GM23338 (cell line): ENCODE measurements around the gene KCNK3.

ENCODE experiments used
- CTCF ChIP-seq, 2 experiments: fragments of 200-600 bp in 1 of 2; sonication (generic) in 1 of 2; conservative IDR thresholded peaks; 2 replicates each; pipeline versions ENCODE4 v1.5.1 to v1.6.1; 2016 to 2017; ENCODE audit warnings: antibody characterized with exemption in 2 of 2, low read depth in 2 of 2, mild to moderate bottlenecking in 2 of 2, moderate library complexity in 1 of 2
- EZH2 ChIP-seq: fragments of 200-600 bp; sonication (generic); IDR thresholded peaks from one replicate; pipeline ENCODE4 v1.8.0; 2017; ENCODE audit warnings: antibody characterized with exemption, mild to moderate bottlenecking, low read depth; ENCODE audit not compliant: unreplicated experiment
- POLR2AphosphoS5 ChIP-seq: IDR thresholded peaks from 2 replicates; pipeline ENCODE4 v1.6.1; 2016; ENCODE audit warnings: antibody characterized with exemption, low read depth
- ZNF114 ChIP-seq: fragments of 250-450 bp; sonication (Bioruptor Pico); IDR thresholded peaks from 2 replicates; pipeline ENCODE4 v1.5.0; 2020; ENCODE audit warnings: mild to moderate bottlenecking, moderate library complexity

DNA sequence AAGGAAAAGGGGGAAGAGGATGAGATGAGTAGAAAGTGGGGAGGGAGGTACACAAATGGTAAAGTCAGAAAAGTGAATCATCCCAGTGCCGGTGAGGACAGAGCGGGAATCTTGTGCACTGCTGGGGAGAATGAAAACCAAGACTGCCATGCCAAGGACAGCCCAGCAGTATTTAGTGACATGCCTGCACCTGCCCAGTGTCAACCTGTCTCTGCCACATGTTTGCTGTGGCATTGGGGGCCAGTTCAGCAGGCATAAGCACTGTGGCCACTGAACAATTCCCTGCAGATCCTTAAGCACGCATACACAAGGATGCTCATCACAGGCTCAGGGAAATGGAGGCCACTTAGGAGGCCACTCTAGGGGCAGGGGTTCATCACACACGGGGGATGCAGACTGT lies 5.2 kb upstream of the KCNK3 start:
- no peak for TF ChIP-seq ZNF114 (CRISPR knock-in tag)
- no peak for TF ChIP-seq CTCF (conservative IDR thresholded peaks at IDR 0.05; ENCODE audit: low read depth in 2 of 2)
- no peak for TF ChIP-seq POLR2AphosphoS5
- TF ChIP-seq EZH2 = no peak
